NCI-H2081 treated with DMSO at 0.1 percent for 48 hours (cell line): ENCODE data around the gene DSC3.

Source experiments
- DNase-seq: peaks from one replicate; lab custom pipeline; 2025; lab: John Stamatoyannopoulos, UW

Gene DSC3

DNA sequence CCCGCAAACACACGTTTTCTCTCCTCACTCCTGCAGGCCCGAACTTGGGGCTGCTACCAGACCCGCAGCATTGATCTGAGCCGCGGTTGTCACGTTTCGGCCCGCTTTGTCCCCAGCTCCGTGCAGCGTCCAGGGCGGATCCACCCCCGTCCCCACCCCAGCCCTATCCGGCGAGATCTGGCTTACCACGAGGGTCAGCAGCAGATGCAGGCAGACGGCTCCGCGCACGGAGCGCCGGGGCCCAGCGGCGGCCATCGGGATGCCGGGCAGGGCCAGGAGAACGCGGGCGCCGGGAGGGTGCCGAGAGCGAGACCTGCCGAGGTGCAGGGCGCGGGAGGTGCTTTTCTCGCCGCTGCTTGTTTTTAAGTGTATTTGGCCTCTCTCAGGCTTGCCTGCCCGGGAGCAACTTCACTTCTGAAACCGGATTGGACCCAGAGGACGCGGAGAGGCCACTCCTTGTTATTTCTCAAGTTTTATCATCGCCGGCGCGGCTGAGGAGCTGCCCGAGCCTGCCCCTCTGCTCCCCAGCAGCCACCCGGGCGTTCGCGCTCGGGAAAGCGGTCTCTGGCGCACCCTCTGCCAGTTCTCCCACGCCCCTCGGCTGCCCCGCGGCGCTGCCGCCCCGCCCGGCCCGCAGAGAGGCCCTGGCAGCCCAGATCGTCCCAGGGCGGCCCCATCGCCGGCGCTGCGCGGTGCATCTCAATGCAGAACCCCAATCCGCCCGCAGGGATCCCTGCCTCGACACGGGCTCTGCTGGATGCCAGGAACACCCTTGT lies at the start of gene DSC3:
TSS of gene DSC3 (minus strand) at position 337 of the 776 bp plus-strand sequence. CDS start at position 255, 82 bp downstream.
- DNase-seq, result no peak

DNA sequence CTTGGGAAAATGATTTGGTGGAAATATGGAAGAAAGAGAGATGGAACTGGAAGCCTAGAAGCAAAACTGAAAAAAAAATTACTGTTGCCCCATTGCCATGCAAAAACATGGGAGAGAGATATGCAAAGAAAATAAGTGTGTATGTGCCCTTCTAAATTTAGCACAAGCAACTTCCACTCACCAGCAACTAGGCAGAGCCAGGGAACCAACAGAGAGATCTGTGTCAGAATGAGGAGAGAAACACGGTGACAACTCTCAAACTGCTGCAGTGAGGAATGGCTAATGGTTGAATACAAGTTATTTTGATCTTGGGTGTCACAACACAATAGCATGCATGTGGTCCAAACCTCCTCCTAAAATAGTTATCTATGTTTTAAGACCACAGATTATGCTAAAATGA lies 48.8 kb upstream of the DSC3 start:
- DNase-seq, result no peak

DNA sequence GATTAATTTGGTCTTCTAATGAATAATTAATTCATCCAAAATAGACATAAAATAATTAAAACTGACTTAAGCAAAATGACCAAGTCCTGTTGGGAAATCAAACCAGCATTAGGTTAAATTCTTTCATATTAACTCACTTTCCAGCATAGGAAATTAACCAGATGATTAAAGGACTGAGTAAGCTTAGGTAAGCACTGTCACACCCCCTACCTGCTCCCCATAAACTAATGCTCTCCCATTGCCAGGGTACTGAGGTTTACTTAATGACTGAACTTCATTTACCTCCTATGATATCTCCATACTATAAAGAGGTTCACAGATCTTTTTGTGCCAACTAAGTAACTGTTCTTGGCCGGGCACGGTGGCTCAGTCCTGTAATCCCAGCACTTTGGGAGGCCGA lies 46.0 kb upstream of the DSC3 start:
- DNase-seq, result no peak

DNA sequence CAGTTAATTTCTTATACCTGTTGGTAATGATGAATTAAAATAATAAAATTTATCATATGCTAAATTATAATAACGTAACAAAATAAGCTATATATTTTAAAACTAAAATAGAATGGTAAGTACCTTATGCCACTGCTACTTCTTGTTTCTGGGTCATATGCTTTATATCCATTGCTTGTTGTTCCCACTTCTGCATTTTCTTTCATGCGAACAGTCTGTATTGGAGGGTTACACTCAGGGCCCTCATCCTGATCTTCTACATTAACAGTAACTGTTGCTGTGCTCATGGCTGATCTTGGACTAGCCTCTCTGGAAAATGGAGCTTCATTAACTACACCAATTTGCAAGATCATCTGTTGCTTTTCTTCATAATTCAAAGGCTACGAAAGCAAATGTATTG lies 37.4 kb upstream of the DSC3 start:
- DNase-seq, result no peak

DNA sequence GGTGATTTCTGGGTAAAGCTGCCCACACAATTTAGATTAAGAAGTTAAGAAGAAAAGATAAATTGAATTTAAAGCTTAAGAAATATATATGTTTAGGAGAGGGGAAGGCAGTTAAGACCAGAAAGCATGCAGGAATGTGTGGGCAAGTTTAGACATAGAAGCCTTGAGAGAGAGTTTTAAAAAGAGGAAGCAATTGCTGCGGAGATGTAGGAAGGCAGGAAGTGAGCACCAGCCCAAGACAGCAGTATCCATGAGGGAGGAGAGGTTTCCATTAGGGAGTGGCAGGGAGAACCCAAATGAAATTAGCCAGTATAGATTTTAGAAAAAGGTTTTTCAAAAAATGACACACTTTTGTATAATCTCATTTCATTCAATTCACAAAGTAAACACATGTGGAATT lies 35.3 kb upstream of the DSC3 start:
- no peak for DNase-seq

DNA sequence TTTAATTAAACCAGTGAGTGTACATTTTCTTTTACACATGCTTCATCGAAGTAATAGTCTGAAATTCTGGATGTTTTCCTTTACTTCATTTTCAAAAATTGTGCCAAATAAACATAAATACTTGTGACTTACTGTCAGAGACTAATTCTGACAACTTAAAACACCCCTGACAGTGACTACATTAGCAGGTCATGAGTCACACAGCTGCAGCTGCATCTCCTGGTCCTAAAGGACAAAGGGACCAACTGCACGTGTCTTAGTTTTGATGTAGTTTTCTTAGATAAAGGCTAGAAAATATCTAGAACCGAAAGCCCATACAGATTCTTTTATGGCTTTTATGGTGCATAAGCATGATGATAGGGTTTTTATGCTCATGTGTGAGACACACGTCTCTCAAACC lies 29.6 kb upstream of the DSC3 start:
- DNase-seq, result no peak

DNA sequence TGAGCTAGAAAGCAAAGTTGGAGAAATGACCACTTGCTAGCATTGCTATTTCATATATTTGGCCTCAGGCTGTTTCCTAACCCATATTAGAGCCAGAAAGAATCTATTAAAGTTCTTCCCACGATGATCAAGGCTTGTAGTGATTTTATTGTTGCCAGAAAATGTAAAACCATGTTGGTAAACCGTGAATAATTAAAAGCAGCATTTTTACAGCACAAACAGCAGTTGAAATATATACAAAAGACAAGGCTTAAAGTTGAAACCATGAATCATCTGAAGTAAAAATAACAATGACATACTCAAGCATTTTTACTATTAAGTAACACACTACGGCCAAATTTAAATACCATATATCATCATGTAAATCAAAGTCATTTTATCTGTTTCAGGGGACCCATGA lies 27.7 kb upstream of the DSC3 start:
- no peak for DNase-seq

DNA sequence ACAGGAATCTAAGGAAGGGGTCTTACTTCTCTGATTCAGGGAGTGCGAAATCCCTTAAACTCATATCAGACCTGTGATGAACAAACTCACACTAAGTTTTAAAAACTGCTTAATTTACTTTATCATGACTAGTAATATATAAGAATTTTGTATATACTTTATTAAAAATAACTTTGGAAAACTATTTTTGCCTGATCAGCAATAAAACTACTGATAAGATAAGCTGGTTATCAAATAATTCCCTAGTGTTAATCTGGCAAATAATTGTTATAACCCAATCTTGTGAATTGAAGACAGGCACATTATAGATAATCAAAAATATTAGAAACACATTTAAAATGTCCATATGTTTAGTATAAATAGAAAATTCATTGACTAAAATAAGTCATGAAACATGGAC lies 23.7 kb upstream of the DSC3 start:
- DNase-seq, result no peak

DNA sequence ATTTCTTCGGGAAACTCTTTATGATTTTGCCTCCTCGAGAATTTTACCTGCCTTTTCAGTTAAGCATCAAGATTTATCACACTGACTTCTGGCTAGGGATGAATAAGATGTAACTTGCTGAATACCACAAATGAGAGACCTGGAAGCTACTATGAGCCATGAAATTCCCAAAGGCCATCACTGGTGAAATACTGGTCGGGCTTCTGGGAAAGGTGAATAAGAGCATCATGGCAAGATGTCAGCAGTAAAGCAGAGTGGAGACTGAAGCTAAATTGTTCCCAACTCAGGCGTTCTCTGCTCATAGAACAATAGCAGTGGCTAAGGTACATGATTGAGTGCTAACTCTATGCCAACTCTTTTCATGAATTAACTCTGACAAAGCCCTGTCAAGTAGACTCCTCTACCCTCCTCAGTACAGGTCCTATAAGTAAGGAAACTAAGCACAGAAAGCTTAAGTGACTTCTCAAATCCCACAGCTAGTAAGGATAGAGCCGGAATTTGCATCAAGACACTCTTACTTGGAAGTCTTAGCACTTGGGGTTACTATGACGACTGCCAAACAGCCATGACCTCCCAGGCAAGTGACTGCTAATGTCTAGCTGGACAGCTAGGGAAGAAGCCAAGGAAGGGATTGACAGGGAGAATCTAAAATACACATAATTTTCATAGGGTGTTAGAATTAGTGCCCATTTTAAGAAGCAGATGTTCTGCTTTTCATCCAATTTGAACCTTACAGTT lies 22.7 kb upstream of the DSC3 start:
- no peak for DNase-seq

DNA sequence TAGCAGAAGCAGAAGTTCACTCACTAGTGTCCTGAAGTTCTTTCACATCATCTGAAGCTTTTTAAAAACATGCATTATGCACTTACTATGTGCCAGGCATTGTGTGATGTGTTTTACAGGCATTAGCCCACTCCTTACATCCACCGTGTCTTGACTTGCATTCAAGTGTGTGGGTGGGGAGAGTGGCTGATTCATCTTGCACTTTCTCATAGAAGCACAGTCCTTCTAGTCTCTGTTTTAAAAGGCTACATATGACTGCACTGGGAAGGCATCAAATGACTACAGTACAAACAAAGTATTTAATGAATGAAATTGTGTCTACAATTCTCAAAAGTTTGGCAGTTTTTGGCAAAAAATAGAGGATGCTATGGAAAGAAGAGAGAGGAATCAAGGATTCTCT lies 21.6 kb upstream of the DSC3 start:
- no peak for DNase-seq

DNA sequence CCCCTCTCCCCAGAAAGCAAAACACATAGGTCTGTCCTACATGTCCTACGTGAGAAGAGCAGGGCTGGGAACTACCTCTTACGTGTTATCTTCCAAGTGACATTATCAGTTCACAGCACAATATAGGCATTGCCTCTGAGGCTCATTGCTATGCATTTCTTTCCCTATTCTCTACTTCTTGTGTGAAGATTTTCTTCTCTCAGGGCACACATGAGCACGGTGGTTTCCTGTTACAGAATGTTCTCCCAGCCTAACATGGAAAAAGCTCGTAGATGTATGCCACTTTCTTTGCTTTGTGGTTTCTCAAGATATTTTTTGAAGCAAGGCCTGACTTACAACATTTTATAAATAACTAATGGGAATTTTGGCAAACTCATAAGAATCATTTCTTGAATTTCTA lies 19.4 kb upstream of the DSC3 start:
- no peak for DNase-seq

DNA sequence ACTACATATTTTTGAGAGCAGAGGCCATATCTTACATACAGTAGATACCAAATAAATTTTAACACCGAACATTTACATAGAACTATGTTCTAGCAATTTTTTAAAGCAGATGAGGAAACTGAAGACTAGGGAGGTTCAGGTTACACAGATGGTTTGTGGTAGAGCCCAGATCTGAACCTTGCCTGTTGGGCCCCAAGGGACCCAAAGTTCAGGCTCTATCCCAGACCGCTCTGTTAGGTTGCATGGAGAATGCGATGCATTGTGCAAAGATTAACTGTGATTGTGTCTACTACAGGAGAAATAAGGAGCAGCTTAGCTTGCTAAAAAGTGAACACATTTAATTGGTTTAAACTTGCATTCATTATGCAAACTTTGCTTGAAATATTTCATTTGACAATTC lies 16.4 kb upstream of the DSC3 start:
- no peak for DNase-seq

DNA sequence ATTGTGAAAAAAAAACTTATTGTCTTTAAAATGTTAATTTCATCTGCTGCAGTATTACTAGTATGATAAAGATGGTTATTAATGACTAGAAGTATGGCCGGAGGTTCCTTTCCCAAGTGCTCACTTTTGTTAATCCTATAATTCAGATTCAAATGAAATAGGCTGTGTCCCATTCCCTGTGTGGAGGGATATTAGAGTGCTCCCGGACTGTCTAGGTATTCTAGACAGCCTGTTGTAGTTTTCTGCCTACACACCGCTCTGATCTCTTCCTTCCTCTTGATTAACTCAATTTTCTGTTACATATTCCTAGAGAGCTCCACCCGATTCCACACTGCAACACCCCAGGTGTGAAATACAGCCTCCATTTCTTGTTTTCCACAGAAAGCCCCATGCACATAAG lies 15.4 kb upstream of the DSC3 start:
- no peak for DNase-seq

DNA sequence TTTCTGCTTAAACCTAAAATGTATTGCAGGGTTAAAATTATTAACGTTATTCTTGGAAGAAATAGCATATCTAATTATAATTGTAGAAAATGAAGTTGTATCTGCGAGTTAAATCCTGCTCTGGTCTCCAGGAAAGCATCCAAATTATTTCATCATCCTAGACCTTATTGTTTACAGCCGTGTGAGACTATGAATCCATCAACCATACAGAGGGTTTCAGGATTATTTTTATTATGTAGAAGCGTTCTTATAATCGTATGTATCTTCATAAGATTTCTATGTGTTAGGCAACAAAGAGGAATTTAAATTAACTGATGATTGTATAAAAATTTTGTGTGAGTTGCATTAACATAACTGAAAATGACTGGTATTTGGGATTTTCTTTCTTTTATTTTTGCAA lies 14.5 kb upstream of the DSC3 start:
- no peak for DNase-seq

DNA sequence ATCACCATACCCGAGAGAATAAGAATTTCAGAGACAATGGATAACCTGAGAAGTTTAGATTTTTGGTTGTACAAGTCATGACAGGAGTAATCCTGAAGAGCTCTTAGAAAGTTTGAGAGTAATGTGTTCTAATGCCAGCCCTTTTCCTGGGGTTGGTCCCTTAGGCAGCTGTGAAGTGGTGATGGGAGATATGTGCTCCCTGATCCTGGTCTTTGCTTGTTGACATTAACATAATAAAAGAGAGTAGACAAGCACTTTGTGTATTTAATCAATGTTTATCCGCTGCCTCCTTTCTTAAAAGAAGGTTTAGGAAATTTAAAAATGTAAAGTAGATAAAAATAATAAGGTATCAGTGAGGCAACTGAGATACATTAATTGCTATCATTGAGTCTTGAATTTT lies 13.8 kb upstream of the DSC3 start:
- DNase-seq, result no peak

DNA sequence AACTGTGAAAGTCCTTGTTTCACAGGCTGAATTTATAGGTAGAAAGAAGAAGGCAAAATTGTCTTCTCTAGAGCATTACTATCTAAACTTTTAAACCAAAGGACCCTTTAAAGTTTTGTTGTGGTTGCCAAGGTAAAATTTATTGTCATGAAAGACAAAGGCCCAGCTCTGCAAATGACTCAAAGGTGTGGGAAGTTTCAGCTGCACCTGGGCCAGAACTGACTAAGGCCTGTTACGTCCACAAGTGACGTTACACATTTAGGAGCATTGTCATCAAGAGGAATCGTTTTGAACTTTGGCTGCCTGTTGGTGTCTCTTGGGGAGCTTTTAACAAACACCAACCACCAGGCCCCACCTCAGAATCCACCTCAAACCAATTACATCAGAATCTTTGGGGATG lies 8.1 kb upstream of the DSC3 start:
- no peak for DNase-seq

DNA sequence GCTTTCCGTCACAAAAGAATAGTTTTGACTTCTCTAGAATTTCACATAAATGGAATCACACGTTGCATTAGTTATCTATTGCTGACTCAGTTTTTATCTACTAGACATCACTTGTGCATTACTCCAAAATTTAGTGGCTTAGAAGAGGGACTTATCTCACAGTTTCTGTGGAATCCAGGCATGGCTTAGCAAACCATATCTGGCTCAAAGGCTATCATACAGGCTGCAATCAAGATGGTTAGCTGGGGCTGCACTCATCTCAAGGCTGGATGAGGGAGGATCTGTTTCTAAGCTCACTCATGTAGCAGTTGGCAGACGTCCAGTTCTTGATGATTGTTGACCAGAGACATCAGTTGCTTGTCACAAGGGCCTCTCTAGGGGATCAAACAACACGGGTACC lies 6.6 kb upstream of the DSC3 start:
- no peak for DNase-seq

DNA sequence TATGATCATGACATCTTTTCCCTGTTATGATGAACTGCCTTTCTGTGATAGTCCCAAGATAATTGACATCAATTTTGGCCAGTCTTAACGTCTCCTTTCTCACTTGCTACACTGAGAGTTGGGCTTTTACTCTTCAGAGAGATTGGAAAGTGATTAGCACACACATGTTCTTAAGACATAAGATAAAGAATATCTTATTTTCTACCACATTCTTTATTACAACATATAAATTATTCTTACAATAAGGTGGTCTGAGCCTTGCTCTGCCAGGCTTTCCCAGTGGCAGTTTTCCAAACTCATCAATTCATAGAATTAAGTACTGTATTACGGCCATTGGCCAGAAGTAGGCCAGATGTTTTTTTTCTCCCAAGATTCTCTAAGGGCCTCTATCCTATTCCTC lies 5.7 kb upstream of the DSC3 start:
- DNase-seq, result no peak

DNA sequence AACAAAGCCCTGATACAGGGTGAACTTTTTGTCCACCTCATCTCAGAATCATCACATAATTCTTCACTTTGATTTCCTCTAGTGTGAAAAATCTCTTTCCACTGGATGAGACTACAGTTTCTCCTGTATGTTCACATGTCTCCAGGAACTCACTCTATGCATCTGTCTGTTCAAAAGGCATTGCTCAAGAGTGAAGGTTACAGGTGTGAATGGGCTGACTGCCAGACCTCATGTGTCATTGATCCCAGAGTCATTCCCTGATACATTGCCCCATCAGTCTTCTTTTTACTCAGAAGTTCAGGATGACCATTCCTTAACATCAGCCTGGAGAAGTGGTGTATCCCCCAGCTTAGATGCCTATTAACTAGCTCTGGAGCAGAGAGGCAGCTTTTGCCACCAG lies 4.4 kb upstream of the DSC3 start:
- DNase-seq, result no peak

DNA sequence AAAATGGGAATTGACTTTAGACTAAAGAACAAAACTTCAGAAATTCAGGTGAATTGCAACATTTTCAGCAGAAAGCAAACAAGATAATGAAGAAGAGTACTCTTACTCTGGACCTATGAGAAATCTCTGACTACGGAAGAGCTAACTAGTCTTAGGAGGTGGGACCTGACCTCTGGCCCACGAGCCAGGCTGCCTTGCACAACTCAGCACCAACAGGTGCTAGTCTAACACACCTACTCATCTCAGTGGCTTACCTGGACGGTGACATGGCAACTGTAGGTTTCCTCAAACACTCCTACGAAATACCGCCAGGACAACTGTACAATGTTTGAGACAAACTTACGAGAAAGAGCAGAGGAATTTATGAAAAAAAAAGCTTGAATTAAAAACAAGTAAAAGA lies 3.1 kb upstream of the DSC3 start:
- DNase-seq, result no peak

DNA sequence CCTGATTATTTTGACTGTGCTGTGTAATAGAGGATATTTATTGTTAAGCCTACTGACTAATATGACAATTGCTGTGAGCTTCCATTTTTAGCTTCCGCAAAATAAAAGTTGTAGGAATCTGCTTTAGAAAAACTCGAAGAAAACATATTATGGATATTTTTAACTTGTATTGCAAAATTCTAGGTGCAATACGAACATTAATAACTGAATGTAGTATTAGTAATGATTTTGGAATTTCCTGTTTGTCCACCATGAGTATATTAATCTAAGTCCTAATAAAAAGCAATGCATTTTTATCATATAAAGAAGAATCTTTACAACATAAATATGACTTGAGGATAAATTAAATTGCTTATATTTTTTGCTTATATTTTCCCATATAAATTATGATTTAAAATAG lies 2.4 kb upstream of the DSC3 start:
- no peak for DNase-seq

DNA sequence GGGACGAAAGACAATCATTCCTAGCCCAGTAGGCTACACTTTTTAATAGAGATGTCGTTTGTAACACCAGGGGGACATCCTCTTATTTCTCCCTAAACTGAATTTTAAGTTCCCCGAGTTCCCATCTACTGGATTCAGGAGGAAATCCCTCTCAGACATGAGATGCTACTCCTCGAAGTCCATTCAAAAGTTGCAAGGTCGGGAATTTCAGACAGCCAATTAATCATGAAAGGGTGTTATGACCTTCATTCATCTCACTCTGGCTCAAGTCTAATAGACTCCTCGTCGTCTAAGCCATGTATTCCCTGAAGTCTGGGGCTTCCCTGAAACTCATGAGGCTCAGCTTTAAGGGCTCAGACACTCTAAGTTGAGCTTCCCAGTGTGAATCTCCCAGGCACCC lies 1.2 kb upstream of the DSC3 start:
- DNase-seq, result no peak

DNA sequence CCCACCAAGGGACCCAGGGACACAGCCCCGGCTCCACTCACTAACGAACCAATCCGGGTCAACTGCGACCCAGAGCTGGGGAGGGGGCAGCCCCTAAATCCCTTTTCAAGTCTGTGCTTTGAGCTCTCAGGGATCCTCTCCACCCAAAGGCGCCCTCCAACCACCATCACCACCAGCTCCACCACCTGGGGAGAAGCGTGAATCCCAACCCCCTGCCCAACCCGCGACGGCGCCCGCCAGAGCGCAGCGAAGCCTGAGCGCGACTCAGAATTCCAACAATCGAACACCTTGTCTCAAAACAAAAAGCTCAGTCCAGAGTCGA lies 497 bp downstream of the DSC3 start:
- no peak for DNase-seq
